ENCODE results near the gene ZNF581.
A peak's percentile ranks its signal among the peaks of the same experiment; 100 is the strongest.

The ZNF581 gene, protein sequence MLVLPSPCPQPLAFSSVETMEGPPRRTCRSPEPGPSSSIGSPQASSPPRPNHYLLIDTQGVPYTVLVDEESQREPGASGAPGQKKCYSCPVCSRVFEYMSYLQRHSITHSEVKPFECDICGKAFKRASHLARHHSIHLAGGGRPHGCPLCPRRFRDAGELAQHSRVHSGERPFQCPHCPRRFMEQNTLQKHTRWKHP

GRCh38 chr19:55643003-55643886 is at the start of gene ZNF581:
ZNF581 (plus strand) TSS chr19:55643649; CDS start chr19:55644572, 923 bp downstream.
- peak; percentile 38 for DNase-seq

- DNase-seq, result no peak
Observed at GRCh38 chr19:55594996-55595545, 48.4 kb upstream of the ZNF581 start.

DNA sequence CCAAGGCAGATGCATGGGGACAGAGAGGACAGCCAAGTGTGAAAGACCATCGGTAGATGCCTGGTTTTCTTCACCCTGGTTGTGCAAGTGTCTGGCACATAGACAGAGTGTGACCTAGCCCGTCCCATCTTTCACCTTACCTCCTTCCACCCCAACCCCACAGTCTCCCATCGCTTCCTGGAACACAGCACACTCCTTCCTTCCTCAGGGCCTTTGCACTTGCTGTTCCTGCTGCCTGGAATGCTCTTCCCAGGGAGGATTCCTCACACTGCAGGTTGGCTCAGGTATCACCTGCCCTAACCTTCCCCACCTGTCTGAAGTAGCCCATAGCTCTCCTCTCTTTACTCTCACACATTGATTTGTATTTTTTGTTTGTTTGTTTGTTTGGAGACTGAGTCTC is 47.1 kb upstream of the ZNF581 start:
- no peak for DNase-seq

GRCh38 chr19:55597501-55597921 is 45.9 kb upstream of the ZNF581 start:
- no peak for DNase-seq

GRCh38 chr19:55598034-55598433 is 45.4 kb upstream of the ZNF581 start:
- DNase-seq, result no peak

- DNase-seq, result peak; percentile 93
Observed at GRCh38 chr19:55598719-55599467, 44.6 kb upstream of the ZNF581 start.

GRCh38 chr19:55599468-55599841 is 44.0 kb upstream of the ZNF581 start, which contains the start of gene FIZ1:
FIZ1 (minus strand) TSS chr19:55599517; CDS start chr19:55597865, 1,652 bp downstream.
- DNase-seq, result peak; percentile 99

DNA sequence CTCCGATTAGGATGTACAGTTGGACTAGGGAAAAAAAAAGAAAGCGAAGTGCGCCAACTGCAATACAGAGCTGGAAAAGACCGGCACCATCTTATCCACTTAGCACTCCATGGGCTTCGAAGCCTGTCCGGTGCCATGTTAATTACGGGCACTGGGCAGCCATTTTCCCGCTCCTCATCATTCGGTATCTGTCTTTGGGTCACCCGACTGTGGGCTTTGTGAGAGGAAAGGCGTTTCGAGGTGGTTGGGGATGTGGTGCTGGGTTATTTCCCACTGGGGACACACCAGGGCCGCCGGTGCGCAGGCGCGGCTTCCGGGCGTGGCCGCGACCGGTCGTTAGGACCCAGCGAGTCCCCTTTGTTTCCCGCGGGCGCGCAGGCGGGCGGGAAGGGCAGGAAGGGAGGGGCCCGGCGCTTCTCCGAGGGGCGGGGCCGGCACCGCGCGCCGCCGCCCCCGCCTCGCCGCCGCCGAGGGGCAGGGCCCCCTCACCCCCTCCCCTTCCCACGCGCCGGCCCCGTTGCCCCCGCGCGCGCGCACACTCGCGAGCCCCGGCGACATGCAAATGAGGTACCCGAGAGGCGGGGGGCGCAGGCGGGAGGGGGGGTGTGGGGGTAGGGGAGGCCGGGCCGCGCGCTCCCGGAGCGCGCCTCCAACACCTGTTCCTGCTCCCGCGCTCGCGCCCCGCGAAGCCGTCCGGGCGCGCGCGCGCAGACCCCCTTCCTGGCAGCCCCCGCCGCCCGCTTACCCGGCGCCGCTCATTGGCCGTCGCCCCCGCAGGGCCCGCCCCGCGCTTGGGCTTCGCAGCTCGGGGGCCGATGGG is 43.4 kb upstream of the ZNF581 start, which contains the start of gene ZNF524:
TSS of gene ZNF524 (plus strand) at position 447 of the 820 bp plus-strand sequence. CDS start 1,825 bp downstream, outside the sequence.
- DNase-seq, result peak; percentile 91

- no peak for DNase-seq
Observed at GRCh38 chr19:55600662-55601028, 42.8 kb upstream of the ZNF581 start.

DNA sequence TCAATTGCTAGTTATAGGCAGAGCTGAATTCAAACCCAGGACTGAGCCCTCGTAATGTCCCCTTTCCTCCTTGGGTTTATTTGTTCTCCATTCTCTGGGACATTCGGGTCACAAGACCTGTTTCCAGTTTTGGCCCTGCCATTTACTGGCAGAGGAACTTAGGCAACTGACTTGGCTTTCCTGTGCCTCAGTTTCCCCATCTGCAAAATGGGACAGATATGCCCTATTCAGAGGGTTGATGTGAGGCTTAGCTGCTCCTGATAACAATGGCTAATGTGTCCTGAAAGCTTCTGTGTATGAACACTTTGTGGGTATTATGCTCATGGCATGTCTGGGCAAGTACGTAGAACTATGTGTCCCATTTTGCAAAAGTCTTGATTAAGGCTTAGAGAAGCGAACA is 42.4 kb upstream of the ZNF581 start:
- no peak for DNase-seq

- DNase-seq, result no peak
Observed at GRCh38 chr19:55602104-55603001, 41.1 kb upstream of the ZNF581 start.

GRCh38 chr19:55603115-55603514 is 40.3 kb upstream of the ZNF581 start:
- no peak for DNase-seq

GRCh38 chr19:55603581-55604292 is 39.7 kb upstream of the ZNF581 start:
- no peak for DNase-seq

GRCh38 chr19:55605207-55605636 is 38.2 kb upstream of the ZNF581 start:
- DNase-seq, result peak; percentile 97

GRCh38 chr19:55605637-55606470 is 37.6 kb upstream of the ZNF581 start, which contains the start of gene ZNF865:
ZNF865 (plus strand) TSS chr19:55605647; CDS start chr19:55613619, 7,972 bp downstream.
- peak; percentile 63 for DNase-seq

GRCh38 chr19:55606471-55606787 is 37.0 kb upstream of the ZNF581 start:
- no peak for DNase-seq

DNA sequence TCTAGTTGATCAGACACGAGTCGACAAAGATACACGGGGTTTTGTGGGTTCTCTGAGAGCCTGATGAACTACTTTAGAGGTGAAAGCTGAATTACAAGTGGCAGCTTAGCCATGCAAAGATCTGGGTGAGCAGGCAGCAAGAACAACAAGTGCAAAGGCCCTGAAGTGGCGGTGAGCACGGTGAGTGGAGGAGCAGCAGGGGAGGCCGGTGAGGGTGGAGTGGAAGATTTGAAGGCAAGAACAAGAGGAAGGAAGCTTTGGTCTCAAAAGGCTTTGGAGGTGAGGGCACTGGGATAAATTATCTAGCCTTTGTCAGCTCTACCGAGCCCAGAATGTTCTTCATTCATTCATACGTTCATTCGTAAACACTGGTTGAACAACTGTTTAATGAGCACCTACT is 36.6 kb upstream of the ZNF581 start:
- DNase-seq, result no peak

DNA sequence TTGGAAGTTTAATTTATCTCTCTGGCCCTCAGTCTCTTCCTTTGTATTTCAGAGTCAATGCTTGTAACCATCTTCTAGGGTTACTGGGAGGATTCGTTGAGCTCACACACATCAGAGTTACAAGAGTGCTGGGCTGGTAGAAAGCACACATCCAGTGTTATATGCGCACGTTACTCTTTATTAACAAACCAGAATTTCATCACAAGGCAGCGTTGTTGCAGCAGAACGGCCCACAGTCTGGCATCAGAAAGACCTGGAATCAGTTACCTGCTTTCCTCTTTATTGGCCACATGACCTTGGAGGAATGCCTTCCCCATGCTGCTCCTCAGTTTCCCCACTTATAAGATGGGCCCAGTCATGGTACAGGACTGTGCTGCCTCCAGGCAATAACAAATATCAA is 34.1 kb upstream of the ZNF581 start:
- DNase-seq, result no peak

GRCh38 chr19:55611300-55611982 is 32.0 kb upstream of the ZNF581 start:
- DNase-seq, result no peak

Data from GDM1 (cell line).